ENCODE measurements around the gene SOX6.

SOX6 gene

DNA sequence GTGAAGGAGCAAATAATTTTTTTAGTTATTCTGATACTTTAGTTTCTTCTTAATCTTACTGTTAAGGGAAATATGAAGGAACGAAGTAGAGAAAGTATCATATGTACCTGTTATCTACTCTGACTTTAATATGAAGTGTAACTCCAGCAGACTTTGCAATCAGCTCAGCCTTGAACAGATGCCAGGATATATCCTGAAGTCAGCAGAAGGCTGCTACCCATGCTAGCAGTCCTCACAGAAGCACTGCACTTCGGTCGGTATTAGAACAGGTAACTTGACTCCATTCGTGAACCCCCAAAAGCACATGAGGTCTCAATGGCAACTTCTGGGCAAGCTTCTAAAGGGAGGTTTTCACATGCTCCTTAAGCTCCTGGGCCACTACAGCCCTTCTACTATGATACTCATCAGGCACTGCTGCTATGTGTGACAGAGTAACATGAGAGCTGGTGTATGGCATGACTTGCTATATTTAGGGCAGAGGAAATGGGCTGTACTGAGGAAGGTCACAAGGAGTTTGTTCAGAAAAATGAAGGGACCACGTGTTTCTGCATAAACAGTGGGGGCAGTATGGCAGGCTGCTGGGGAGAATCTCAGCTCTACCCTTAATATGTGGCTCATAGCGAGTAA lies 344.1 kb downstream of the SOX6 start:
- Histone ChIP-seq H2AFZ (ENCODE audit: low read length) (no peak overlapping the region), H2BK15ac (ENCODE audit: low read length) (no peak overlapping the region), H3K36me3 (replicated peaks in 1 of 2; ENCODE audit: control insufficient read depth in 2 of 2, insufficient read depth in 2 of 2, low read length in 2 of 2) (no peaks in the 10 kb centered on the region), H3K9ac (ENCODE audit: low read depth, low read length, poor library complexity) (no peak overlapping the region), H2BK12ac (ENCODE audit: low read length) (no peak overlapping the region), H3K4me3 (ENCODE audit: low read length in 2 of 2) (no peak overlapping the region), H2BK5ac (ENCODE audit: low read length) (no peak overlapping the region), H3K9me3 (replicated peaks in 1 of 2; ENCODE audit: control insufficient read depth in 2 of 2, insufficient read depth in 1 of 2, low read depth in 1 of 2, low read length in 2 of 2) (no peaks in the 10 kb centered on the region), H3K27ac (replicated peaks; ENCODE audit: low read length) (no peak overlapping the region), H3K79me1 (ENCODE audit: low read depth, low read length) (no peaks in the 10 kb centered on the region), H3K27me3 (ENCODE audit: control insufficient read depth in 3 of 3, insufficient read depth in 3 of 3, low read depth in 1 of 3, low read length in 3 of 3) (no peaks in the 10 kb centered on the region), H2BK120ac (ENCODE audit: low read depth, low read length) (no peak overlapping the region), H4K91ac (ENCODE audit: low read depth, low read length, poor library complexity) (no peak overlapping the region), H3K4ac (ENCODE audit: low read length) (no peak overlapping the region), H3K18ac (ENCODE audit: low read length) (no peak overlapping the region), H2AK5ac (ENCODE audit: low read depth, low read length) (no peak overlapping the region), H3K4me2 (ENCODE audit: insufficient read depth, low read length, poor library complexity, severe bottlenecking) (no peak overlapping the region), H3K23ac (ENCODE audit: low read depth, low read length, poor library complexity) (no peak overlapping the region), H3K14ac (ENCODE audit: low read length) (no peak overlapping the region), H4K8ac (ENCODE audit: low read depth, low read length) (no peak overlapping the region), H3K4me1 (ENCODE audit: control insufficient read depth in 2 of 2, insufficient read depth in 1 of 2, low read depth in 1 of 2, low read length in 2 of 2) (peaks cover 6 to 12% of the 10 kb centered on the region in 2 donors)
- no CpG with 5 or more reads among the region's 6 CpGs for WGBS, 2 donors (ENCODE audit: extremely low coverage in 2 of 2, insufficient read length in 2 of 2, insufficient replicate concordance in 1 of 2)
- no peak for DNase-seq (ENCODE audit: low spot score)

GRCh38 chr11:16011396-16011795 lies 344.9 kb downstream of the SOX6 start:
- Histone ChIP-seq H4K91ac (ENCODE audit: low read depth, low read length, poor library complexity) (no peak overlapping the region), H3K4me2 (ENCODE audit: insufficient read depth, low read length, poor library complexity, severe bottlenecking) (no peak overlapping the region), H3K14ac (ENCODE audit: low read length) (no peak overlapping the region), H3K79me1 (ENCODE audit: low read depth, low read length) (no peaks in the 10 kb centered on the region), H3K36me3 (replicated peaks in 1 of 2; ENCODE audit: control insufficient read depth in 2 of 2, insufficient read depth in 2 of 2, low read length in 2 of 2) (no peaks in the 10 kb centered on the region), H3K9ac (ENCODE audit: low read depth, low read length, poor library complexity) (no peak overlapping the region), H2BK15ac (ENCODE audit: low read length) (no peak overlapping the region), H3K4ac (ENCODE audit: low read length) (no peak overlapping the region), H4K8ac (ENCODE audit: low read depth, low read length) (no peak overlapping the region), H2AK5ac (ENCODE audit: low read depth, low read length) (no peak overlapping the region), H3K18ac (ENCODE audit: low read length) (no peak overlapping the region), H3K23ac (ENCODE audit: low read depth, low read length, poor library complexity) (no peak overlapping the region), H3K4me3 (ENCODE audit: low read length in 2 of 2) (no peak overlapping the region), H2AFZ (ENCODE audit: low read length) (no peak overlapping the region), H3K9me3 (replicated peaks in 1 of 2; ENCODE audit: control insufficient read depth in 2 of 2, insufficient read depth in 1 of 2, low read depth in 1 of 2, low read length in 2 of 2) (no peaks in the 10 kb centered on the region), H2BK120ac (ENCODE audit: low read depth, low read length) (no peak overlapping the region), H3K27me3 (ENCODE audit: control insufficient read depth in 3 of 3, insufficient read depth in 3 of 3, low read depth in 1 of 3, low read length in 3 of 3) (no peaks in the 10 kb centered on the region), H2BK5ac (ENCODE audit: low read length) (no peak overlapping the region), H3K27ac (replicated peaks; ENCODE audit: low read length) (no peak overlapping the region), H2BK12ac (ENCODE audit: low read length) (no peak overlapping the region), H3K4me1 (ENCODE audit: control insufficient read depth in 2 of 2, insufficient read depth in 1 of 2, low read depth in 1 of 2, low read length in 2 of 2) (peaks cover 6 to 8% of the 10 kb centered on the region in 2 donors)
- no peak for DNase-seq (ENCODE audit: low spot score)

DNA sequence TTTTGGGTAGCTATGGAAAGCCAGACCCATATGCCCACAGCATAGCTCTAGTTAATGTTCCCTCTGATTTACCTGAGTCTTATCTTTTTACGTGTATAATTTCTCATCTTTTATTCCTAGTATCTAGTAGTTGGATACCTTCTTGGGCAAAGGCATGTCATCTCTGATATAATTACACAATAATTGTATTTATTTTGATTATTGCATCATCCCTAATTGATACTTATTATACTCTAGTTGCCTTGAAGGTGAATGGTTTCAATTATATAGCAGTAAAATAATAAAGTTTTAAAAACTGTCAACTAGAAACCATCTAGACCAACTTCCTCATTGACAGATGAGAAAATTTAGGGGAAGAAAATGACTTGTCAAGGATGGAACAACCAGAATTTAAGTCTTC lies 347.3 kb downstream of the SOX6 start:
- H3K23ac ChIP-seq (ENCODE audit: low read depth, low read length, poor library complexity): no peak overlapping the region
- no peak overlapping the region for H2AK5ac ChIP-seq (ENCODE audit: low read depth, low read length)
- no CpG with 5 or more reads among the region's 1 CpG for WGBS, 2 donors (ENCODE audit: extremely low coverage in 2 of 2, insufficient read length in 2 of 2, insufficient replicate concordance in 1 of 2)
- no peaks in the 10 kb centered on the region for H3K36me3 ChIP-seq (replicated peaks in 1 of 2; ENCODE audit: control insufficient read depth in 2 of 2, insufficient read depth in 2 of 2, low read length in 2 of 2)
- H3K14ac ChIP-seq (ENCODE audit: low read length): no peak overlapping the region
- no peak overlapping the region for H2AFZ ChIP-seq (ENCODE audit: low read length)
- H3K9me3 ChIP-seq (replicated peaks in 1 of 2; ENCODE audit: control insufficient read depth in 2 of 2, insufficient read depth in 1 of 2, low read depth in 1 of 2, low read length in 2 of 2): no peaks in the 10 kb centered on the region
- no peaks in the 10 kb centered on the region for H3K27me3 ChIP-seq (ENCODE audit: control insufficient read depth in 3 of 3, insufficient read depth in 3 of 3, low read depth in 1 of 3, low read length in 3 of 3)
- no peak overlapping the region for H2BK120ac ChIP-seq (ENCODE audit: low read depth, low read length)
- H3K18ac ChIP-seq (ENCODE audit: low read length): no peak overlapping the region
- no peak overlapping the region for H2BK15ac ChIP-seq (ENCODE audit: low read length)
- H3K27ac ChIP-seq (replicated peaks; ENCODE audit: low read length): no peak overlapping the region
- no peak overlapping the region for H2BK5ac ChIP-seq (ENCODE audit: low read length)
- DNase-seq (ENCODE audit: low spot score): no peak
- H3K4me2 ChIP-seq (ENCODE audit: insufficient read depth, low read length, poor library complexity, severe bottlenecking): no peak overlapping the region
- peaks cover 0 to 3% of the 10 kb centered on the region in 2 donors for H3K4me1 ChIP-seq (ENCODE audit: control insufficient read depth in 2 of 2, insufficient read depth in 1 of 2, low read depth in 1 of 2, low read length in 2 of 2)
- H2BK12ac ChIP-seq (ENCODE audit: low read length): no peak overlapping the region
- H4K8ac ChIP-seq (ENCODE audit: low read depth, low read length): no peak overlapping the region
- H4K91ac ChIP-seq (ENCODE audit: low read depth, low read length, poor library complexity): no peak overlapping the region
- H3K9ac ChIP-seq (ENCODE audit: low read depth, low read length, poor library complexity): no peak overlapping the region
- no peak overlapping the region for H3K4me3 ChIP-seq (ENCODE audit: low read length in 2 of 2)
- H3K79me1 ChIP-seq (ENCODE audit: low read depth, low read length): no peaks in the 10 kb centered on the region
- no peak overlapping the region for H3K4ac ChIP-seq (ENCODE audit: low read length)

DNA sequence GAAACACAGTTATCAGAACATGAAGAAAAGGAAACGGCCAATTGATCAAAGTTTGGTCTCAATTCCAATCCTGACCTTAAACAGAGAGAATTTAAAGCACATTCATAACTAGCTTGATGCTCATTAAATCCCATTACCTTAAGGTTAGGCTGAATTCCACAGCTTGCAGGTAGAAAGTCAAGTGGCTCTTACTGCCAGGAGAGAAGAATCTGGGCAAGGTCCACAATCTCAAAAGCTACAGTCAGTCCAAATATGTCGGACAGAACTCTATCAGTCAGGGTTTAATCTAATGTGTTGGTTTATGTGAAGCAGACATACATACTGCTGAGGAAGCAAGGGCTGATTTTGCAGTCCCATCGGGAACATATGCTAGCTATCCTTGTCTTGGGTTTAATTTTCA lies 348.8 kb downstream of the SOX6 start:
- no peak overlapping the region for H2BK12ac ChIP-seq (ENCODE audit: low read length)
- H3K14ac ChIP-seq (ENCODE audit: low read length): no peak overlapping the region
- no peak overlapping the region for H3K18ac ChIP-seq (ENCODE audit: low read length)
- no peak overlapping the region for H4K91ac ChIP-seq (ENCODE audit: low read depth, low read length, poor library complexity)
- H2BK120ac ChIP-seq (ENCODE audit: low read depth, low read length): no peak overlapping the region
- H3K27ac ChIP-seq (replicated peaks; ENCODE audit: low read length): no peak overlapping the region
- H2AFZ ChIP-seq (ENCODE audit: low read length): no peak overlapping the region
- H3K4me2 ChIP-seq (ENCODE audit: insufficient read depth, low read length, poor library complexity, severe bottlenecking): no peak overlapping the region
- H2AK5ac ChIP-seq (ENCODE audit: low read depth, low read length): no peak overlapping the region
- DNase-seq (ENCODE audit: low spot score): no peak
- H3K9me3 ChIP-seq (replicated peaks in 1 of 2; ENCODE audit: control insufficient read depth in 2 of 2, insufficient read depth in 1 of 2, low read depth in 1 of 2, low read length in 2 of 2): no peaks in the 10 kb centered on the region
- H2BK15ac ChIP-seq (ENCODE audit: low read length): no peak overlapping the region
- H2BK5ac ChIP-seq (ENCODE audit: low read length): no peak overlapping the region
- no peaks in the 10 kb centered on the region for H3K36me3 ChIP-seq (replicated peaks in 1 of 2; ENCODE audit: control insufficient read depth in 2 of 2, insufficient read depth in 2 of 2, low read length in 2 of 2)
- H3K23ac ChIP-seq (ENCODE audit: low read depth, low read length, poor library complexity): no peak overlapping the region
- H3K4me1 ChIP-seq (ENCODE audit: control insufficient read depth in 2 of 2, insufficient read depth in 1 of 2, low read depth in 1 of 2, low read length in 2 of 2): no peaks in the 10 kb centered on the region
- H3K4me3 ChIP-seq (ENCODE audit: low read length in 2 of 2): no peak overlapping the region
- no peak overlapping the region for H4K8ac ChIP-seq (ENCODE audit: low read depth, low read length)
- H3K4ac ChIP-seq (ENCODE audit: low read length): no peak overlapping the region
- WGBS, 2 donors (ENCODE audit: extremely low coverage in 2 of 2, insufficient read length in 2 of 2, insufficient replicate concordance in 1 of 2): no CpG with 5 or more reads among the region's 3 CpGs
- H3K9ac ChIP-seq (ENCODE audit: low read depth, low read length, poor library complexity): no peak overlapping the region
- no peaks in the 10 kb centered on the region for H3K27me3 ChIP-seq (ENCODE audit: control insufficient read depth in 3 of 3, insufficient read depth in 3 of 3, low read depth in 1 of 3, low read length in 3 of 3)
- H3K79me1 ChIP-seq (ENCODE audit: low read depth, low read length): no peaks in the 10 kb centered on the region

Data from neuronal stem cell (in vitro differentiated cells).